ENCODE measurements around the gene CUX1. TPM values are rescaled to one million over a fixed set of nuclear protein-coding genes. Genes with fewer than 3 reads are reported as not detected.

The CUX1 gene
- total and polyA plus RNA-seq, 2 of the 13 experiments (the other 11 are each of a cell fraction or from before 2014, with no cell fraction given), result 13.7 to 14.9 TPM

- TF ChIP-seq, protein P1, sequence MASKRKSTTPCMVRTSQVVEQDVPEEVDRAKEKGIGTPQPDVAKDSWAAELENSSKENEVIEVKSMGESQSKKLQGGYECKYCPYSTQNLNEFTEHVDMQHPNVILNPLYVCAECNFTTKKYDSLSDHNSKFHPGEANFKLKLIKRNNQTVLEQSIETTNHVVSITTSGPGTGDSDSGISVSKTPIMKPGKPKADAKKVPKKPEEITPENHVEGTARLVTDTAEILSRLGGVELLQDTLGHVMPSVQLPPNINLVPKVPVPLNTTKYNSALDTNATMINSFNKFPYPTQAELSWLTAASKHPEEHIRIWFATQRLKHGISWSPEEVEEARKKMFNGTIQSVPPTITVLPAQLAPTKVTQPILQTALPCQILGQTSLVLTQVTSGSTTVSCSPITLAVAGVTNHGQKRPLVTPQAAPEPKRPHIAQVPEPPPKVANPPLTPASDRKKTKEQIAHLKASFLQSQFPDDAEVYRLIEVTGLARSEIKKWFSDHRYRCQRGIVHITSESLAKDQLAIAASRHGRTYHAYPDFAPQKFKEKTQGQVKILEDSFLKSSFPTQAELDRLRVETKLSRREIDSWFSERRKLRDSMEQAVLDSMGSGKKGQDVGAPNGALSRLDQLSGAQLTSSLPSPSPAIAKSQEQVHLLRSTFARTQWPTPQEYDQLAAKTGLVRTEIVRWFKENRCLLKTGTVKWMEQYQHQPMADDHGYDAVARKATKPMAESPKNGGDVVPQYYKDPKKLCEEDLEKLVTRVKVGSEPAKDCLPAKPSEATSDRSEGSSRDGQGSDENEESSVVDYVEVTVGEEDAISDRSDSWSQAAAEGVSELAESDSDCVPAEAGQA (IDR thresholded peaks at IDR 0.05; ENCODE audit: low read depth), result no peak
- TF ChIP-seq, protein P1 (CRISPR knock-in tag; IDR thresholded peaks at IDR 0.05; ENCODE audit: borderline replicate concordance), result no peak
- TF ChIP-seq, protein P2, sequence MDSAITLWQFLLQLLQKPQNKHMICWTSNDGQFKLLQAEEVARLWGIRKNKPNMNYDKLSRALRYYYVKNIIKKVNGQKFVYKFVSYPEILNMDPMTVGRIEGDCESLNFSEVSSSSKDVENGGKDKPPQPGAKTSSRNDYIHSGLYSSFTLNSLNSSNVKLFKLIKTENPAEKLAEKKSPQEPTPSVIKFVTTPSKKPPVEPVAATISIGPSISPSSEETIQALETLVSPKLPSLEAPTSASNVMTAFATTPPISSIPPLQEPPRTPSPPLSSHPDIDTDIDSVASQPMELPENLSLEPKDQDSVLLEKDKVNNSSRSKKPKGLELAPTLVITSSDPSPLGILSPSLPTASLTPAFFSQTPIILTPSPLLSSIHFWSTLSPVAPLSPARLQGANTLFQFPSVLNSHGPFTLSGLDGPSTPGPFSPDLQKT (CRISPR knock-in tag; IDR thresholded peaks at IDR 0.05; ENCODE audit: borderline replicate concordance), result no peak
These were observed 244.0 kb downstream of the CUX1 start (continued) for GRCh38 chr7:102061354-102061945.

DNA sequence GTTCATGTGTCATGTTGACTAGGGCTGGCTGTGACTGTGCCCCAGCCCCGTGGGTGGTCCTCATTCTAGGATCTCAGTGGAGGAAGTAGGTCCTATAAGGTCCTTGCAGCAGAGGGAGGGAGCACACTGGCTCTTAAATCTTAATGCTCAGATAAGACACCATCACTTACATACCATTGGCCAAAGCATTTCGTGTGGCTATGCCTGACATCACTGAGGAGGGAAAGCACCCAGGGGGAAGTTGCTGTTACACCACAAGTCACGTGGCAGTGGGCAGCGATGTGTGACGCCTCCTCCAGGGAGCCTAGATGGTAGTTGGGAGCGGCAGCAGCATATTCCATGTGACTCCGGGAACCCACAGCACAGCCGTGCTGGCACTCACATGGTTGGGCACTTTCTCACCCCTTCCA is 244.6 kb downstream of the CUX1 start:
- in situ Hi-C loops (cut with HindIII; ENCODE audit: extremely low pct_ligation_motif_present, low pct_unique_long_range_greater_than_20kb) (no loop called here), intact Hi-C loops (cut with micrococcal nuclease; ENCODE audit: unreplicated experiment) (no loop called here)
- POLR2A ChIA-PET, result no interaction called here
- TF ChIP-seq ZNF343 (CRISPR knock-in tag; IDR thresholded peaks at IDR 0.05), result no peak
- peak; percentile 30 for TF ChIP-seq RBM22 (optimal IDR thresholded peaks at IDR 0.05; ENCODE audit: low read length)
- no peak overlapping the region for H2AFZ ChIP-seq (ENCODE audit: low read length)
- no peak for DNase-seq (ENCODE audit: low spot score)
- no peak overlapping the region for H3K4me3 ChIP-seq (replicated peaks in 1 of 3; ENCODE audit: insufficient read depth in 1 of 3, low read depth in 2 of 3, low read length in 3 of 3)
- FAIRE-seq, result no peak
- WGBS (ENCODE audit: low lambda C conversion rate), result 100% methylated on average over 6 of the region's 8 CpGs
- H4K20me1 ChIP-seq (ENCODE audit: insufficient read depth, low read length), result no peaks in the 10 kb centered on the region
- CTCF ChIA-PET (ENCODE audit: low intra/inter-chr PET ratio, low total read pairs), result no interaction called here
- H3K9me3 ChIP-seq (ENCODE audit: low read length), result no peaks in the 10 kb centered on the region
- no TSS peak for BruUV-seq (replicated peaks)
- H3K36me3 ChIP-seq (replicated peaks in 1 of 2; ENCODE audit: control insufficient read depth in 1 of 2, insufficient read depth in 2 of 2, low read length in 2 of 2), result no peaks in the 10 kb centered on the region
- no peak overlapping the region for H3K27ac ChIP-seq (ENCODE audit: extremely low read length, insufficient read depth, low read length)
- no peak overlapping the region for H3K4me2 ChIP-seq (ENCODE audit: low read depth, low read length)
- H3K79me2 ChIP-seq (ENCODE audit: insufficient read depth, low read length), result no peaks in the 10 kb centered on the region
- peaks cover 10% of the 10 kb centered on the region; the same call in 1 of the 2 replicates for H3K4me1 ChIP-seq (ENCODE audit: insufficient read depth, low read length)
- no peaks in the 10 kb centered on the region for H3K27me3 ChIP-seq (ENCODE audit: control insufficient read depth in 1 of 2, insufficient read depth in 2 of 2, low read length in 2 of 2)
- ATAC-seq, result no peak
- H3K9ac ChIP-seq (ENCODE audit: insufficient read depth, low read depth, low read length), result no peak overlapping the region
